ENCODE measurements around the gene RALGAPA2.

Gene RALGAPA2

GRCh38 chr20:20712474-20713243 is at the start of gene RALGAPA2:
RALGAPA2 (minus strand) TSS chr20:20712644; CDS start chr20:20712480, 164 bp downstream.
- peak; percentile 59 to 98 (median 96) for DNase-seq

DNA sequence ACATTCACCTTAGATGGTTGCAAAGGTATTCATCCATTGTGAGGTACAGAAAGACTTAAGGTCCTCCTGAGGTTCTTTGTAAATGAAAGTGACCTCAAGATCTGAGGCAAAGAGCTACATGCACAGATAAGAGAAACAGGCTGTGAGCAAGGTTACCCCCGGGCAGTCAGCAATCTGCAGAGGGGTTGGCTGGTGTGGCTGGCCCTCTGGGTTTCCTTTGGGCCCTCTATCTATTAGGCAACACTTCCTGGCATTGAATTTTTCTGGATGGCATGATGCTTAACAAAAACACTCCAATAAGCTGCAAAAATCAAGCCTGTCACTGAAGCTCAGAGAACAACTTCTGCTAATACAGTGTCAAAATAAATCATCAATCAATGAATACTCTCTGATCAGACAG is 48.9 kb upstream of the RALGAPA2 start:
- no peak for DNase-seq

DNA sequence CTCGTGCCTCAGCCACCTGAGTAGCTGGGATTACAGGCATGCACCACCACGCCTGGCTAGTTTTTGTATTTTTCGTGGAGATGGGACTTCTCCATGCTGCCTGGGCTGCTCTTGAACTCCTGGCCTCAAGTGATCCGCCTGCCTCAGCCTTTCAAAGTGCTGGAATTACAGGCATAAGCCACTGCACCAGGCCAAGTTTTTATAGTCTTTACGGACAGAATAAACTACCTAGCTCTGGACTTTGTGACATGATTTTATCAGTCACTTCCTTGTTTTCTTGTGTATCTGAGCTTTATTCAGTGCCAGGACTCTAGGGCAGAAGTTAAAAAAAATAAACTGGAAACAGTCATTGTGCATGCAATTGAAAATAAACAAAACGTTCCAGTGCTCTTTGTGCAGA is 46.7 kb upstream of the RALGAPA2 start:
- no peak for DNase-seq

GRCh38 chr20:20755674-20756319 is 43.4 kb upstream of the RALGAPA2 start:
- no peak for DNase-seq

DNA sequence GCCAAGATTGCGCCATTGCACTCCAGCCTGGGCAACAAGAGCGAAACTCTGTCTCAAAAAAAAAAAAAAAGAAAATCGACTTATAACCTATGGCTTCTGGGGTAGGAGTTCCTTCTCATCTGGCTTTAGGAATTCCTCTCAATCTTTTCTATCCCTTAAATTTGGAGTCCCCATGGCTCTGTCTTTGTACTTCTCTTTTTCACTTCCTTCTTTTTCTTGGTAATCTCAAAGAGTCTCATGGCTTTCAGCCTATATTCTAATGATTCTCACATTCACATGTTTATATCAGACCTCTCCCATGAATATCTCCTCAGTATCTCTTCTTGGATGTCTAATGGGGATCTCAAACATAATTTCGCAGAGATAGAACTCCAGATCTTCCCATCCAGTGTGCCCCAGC is 42.8 kb upstream of the RALGAPA2 start:
- DNase-seq = no peak

- no peak for DNase-seq
Observed at GRCh38 chr20:20754714-20755113, 42.3 kb upstream of the RALGAPA2 start.

DNA sequence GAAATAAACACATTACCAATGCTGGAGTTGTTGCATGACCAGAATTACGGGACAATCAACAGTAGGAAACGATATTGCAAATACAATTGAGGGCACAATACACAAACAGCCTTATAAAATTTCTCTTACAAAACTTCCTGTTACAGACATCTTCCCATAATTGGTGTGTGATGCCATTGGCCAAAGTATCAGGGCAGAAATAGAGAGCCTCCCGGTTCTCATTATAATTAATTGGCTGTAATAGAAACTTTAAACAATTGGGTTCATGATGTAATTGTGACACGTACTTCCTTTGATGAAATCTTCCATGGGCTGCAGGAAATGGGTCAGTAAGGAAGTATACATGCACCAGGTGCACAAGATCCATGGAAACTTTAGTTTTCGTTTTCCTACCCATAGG is 40.3 kb upstream of the RALGAPA2 start:
- DNase-seq = no peak

GRCh38 chr20:20747298-20747697 is 34.9 kb upstream of the RALGAPA2 start:
- DNase-seq = no peak

GRCh38 chr20:20744170-20744725 is 31.8 kb upstream of the RALGAPA2 start:
- DNase-seq = no peak

DNA sequence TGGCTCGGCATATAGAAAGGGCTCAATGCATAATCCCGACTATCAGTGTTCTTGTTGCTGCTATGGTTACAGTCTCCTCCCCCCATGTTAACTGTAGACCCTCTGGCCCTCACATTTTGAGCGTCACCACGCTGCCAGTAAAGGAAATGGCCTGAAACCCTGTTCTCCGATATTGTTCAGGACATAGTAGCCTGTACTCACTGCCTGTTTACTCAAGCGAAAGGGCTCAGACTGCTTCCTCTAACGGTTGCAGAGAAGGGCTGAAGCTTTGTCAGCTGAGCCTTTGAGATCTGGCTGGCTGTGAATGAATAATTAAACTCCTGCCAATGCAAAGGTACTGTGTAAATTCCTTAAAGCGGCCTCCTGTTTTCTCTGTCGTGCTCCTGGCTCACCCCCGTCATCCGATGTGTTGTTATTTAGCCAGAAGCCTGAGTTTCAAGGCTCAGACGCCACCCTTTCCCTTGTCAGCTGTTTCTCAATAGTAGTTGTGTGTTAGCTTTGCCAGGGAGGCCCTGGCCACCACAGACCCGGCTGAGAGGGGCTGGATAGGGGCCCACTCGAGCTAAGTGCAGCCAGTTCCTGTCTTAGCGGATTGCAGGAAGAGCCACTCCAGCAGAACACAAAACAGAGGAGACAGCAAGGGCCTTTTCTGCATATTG is 31.2 kb upstream of the RALGAPA2 start:
- DNase-seq = peak in 12 of 14 donors; percentile 20 to 75 (median 58)

GRCh38 chr20:20741087-20742045 is 28.9 kb upstream of the RALGAPA2 start:
- DNase-seq = no peak

GRCh38 chr20:20740541-20740940 is 28.1 kb upstream of the RALGAPA2 start:
- DNase-seq = no peak

GRCh38 chr20:20737158-20737557 is 24.7 kb upstream of the RALGAPA2 start:
- no peak for DNase-seq

- no peak for DNase-seq
Observed at GRCh38 chr20:20736303-20736702, 23.9 kb upstream of the RALGAPA2 start.

GRCh38 chr20:20734475-20734948 is 22.1 kb upstream of the RALGAPA2 start:
- DNase-seq = no peak

DNA sequence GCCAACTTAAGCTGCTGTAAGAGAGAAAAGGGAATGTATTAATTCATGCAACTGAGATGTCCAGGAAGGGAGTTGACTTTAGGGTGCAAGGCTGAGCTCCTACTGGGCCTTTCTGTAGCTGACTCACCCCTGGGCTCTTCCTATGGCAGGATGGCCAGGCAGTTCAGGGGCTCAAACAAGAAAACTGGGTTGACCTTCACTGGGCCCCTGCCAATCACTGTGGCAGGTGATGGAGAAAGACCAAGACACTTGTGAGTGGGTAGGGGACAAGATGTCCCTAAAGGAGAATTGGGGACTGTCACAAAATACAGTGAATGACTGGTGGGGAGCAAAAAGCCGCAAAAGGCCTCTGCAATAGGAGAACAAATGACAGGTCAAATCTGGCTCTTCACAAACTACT is 21.5 kb upstream of the RALGAPA2 start:
- no peak for DNase-seq

DNA sequence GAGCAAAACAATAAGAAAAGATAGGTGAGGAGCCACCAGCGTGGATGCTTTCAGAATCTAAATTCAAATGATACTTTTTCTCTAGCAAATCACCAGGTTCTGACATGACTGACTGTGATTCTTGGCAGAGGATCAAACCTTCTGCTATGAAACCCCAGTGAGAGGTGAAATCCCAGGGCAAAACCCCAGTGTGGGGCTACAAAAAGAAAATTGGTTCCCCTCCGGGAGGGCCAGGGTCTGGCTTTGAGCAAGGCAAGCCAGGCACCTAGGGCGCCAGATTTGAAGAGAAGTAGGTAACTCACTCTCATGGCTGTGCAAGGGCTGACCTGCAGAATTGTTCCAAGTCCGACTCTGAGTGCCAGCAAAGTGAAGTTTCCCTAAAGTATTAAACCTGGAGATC is 20.2 kb upstream of the RALGAPA2 start:
- no peak for DNase-seq

GRCh38 chr20:20731945-20732296 is 19.5 kb upstream of the RALGAPA2 start:
- no peak for DNase-seq

GRCh38 chr20:20731000-20731944 is 18.8 kb upstream of the RALGAPA2 start:
- DNase-seq = no peak

DNA sequence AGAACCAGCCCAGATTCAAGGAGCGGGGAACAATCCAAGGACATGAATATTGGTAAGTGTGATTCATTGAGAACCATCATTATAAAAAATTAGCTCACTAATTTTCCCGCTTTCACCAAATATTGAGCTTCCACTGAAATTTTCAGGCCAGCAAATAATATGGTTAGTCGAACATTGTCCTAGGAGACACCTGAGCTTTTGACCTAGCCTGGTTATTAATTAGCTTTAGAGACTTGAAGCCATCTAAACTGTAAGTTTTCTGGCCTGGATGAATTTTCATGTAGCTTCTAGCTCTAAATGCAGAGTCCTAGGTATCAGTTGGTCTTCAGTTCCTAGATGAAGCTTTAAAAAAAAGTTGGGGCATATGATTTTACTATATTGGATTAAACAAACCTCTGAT is 17.1 kb upstream of the RALGAPA2 start:
- DNase-seq = no peak

GRCh38 chr20:20721489-20721888 is 9.0 kb upstream of the RALGAPA2 start:
- DNase-seq = no peak
